Esophagus squamous epithelium (tissue), 4 donors: Measurements from ENCODE around the gene GAS7.

Source experiments
- POLR2A ChIP-seq, 4 donors: fragments of 450-650 bp; IDR thresholded peaks; one replicate each; pipeline ENCODE4 v1.6.1; 2017; ENCODE audit warnings: antibody characterized with exemption in 4 of 4, mild to moderate bottlenecking in 4 of 4, moderate library complexity in 3 of 4
- TF ChIP-seq, protein P1 (sequence below), 6 experiments: fragments of 450-650 bp in 4 of 6; fragments of 200-600 bp in 2 of 6; sonication (generic) in 2 of 6; IDR thresholded peaks; one replicate each; pipeline ENCODE4 v1.5.1; 2016 to 2019; ENCODE audit warnings: antibody characterized with exemption in 6 of 6, mild to moderate bottlenecking in 4 of 6, moderate library complexity in 4 of 6

DNA sequence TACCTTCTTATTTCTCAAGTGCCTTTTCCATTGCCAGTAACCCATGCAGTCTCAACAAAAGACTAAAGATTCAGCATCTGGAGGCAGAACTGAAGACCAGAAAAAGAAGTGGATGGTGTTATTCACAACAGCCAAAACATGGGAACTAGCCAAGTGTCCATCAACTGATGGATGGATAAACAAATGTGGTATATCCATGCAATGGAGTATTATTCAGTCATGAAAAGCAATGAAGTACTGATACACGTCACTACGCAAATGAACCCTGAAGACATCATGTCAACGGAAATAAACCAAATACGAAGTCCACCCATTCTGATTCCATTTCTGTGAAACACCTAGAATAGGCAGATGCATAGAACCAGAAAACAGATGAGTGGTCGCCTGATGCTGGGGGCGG is 25.6 kb downstream of the GAS7 start:
- TF ChIP-seq, protein P1, sequence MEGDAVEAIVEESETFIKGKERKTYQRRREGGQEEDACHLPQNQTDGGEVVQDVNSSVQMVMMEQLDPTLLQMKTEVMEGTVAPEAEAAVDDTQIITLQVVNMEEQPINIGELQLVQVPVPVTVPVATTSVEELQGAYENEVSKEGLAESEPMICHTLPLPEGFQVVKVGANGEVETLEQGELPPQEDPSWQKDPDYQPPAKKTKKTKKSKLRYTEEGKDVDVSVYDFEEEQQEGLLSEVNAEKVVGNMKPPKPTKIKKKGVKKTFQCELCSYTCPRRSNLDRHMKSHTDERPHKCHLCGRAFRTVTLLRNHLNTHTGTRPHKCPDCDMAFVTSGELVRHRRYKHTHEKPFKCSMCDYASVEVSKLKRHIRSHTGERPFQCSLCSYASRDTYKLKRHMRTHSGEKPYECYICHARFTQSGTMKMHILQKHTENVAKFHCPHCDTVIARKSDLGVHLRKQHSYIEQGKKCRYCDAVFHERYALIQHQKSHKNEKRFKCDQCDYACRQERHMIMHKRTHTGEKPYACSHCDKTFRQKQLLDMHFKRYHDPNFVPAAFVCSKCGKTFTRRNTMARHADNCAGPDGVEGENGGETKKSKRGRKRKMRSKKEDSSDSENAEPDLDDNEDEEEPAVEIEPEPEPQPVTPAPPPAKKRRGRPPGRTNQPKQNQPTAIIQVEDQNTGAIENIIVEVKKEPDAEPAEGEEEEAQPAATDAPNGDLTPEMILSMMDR (IDR thresholded peaks at IDR 0.05) = no peak
- TF ChIP-seq POLR2A (IDR thresholded peaks at IDR 0.05) = no peak
